ENCODE results near the gene ARL4D. TPM values are rescaled to one million over a fixed set of nuclear protein-coding genes. Genes with fewer than 3 reads are reported as not detected.
"Not testable (repeated sequence)": the region's sequence is repeated elsewhere in the genome, so short reads cannot be mapped to it uniquely, and the experiment has no call there.

ARL4D gene
- total RNA-seq, 4 donors from 2014 or later = 17.5 to 31.1 (median 21.9) TPM

GRCh38 chr17:43418441-43419374 lies 19.9 kb downstream of the ARL4D start:
- Histone ChIP-seq H3K4me1 (peaks cover 24 to 37% (median 34%) of the 10 kb centered on the region in 4 donors), H3K27me3 (no peaks in the 10 kb centered on the region), H3K9me3 (no peaks in the 10 kb centered on the region), H3K27ac (replicated peaks in 1 of 4) (peak overlapping the region; percentile 85 to 88 (median 88)), H3K4me3 (no peak overlapping the region), H3K36me3 (no peaks in the 10 kb centered on the region)
- WGBS = 52% methylated on average over 18 of the region's 18 CpGs
- no peak for DNase-seq (ENCODE audit: extremely low spot score)
- intact Hi-C loops (cut with DNase I) = no loop called here
- TF ChIP-seq POLR2AphosphoS5 (IDR thresholded peaks at IDR 0.05) (peak; percentile 80 to 92), CTCF (IDR thresholded peaks at IDR 0.05) (no peak)

- peak overlapping the region; percentile 85 to 88 (median 88) for H3K27ac ChIP-seq (replicated peaks in 1 of 4)
- H3K9me3 ChIP-seq; DNase-seq (ENCODE audit: extremely low spot score); H3K4me3 ChIP-seq; intact Hi-C loops (cut with DNase I); H3K36me3 ChIP-seq; H3K27me3 ChIP-seq: not testable (repeated sequence)
- WGBS = 93% methylated on average over 17 of the region's 17 CpGs
- peaks cover 24 to 37% (median 34%) of the 10 kb centered on the region in 4 donors for H3K4me1 ChIP-seq
These were observed 20.6 kb downstream of the ARL4D start for GRCh38 chr17:43419375-43419882.

GRCh38 chr17:43423777-43424455 lies 25.1 kb downstream of the ARL4D start:
- intact Hi-C loops (cut with DNase I) = no loop called here
- Histone ChIP-seq H3K4me1 (peaks cover 0 to 9% (median 8%) of the 10 kb centered on the region in 4 donors), H3K27me3 (no peaks in the 10 kb centered on the region), H3K9me3 (no peaks in the 10 kb centered on the region), H3K36me3 (no peaks in the 10 kb centered on the region), H3K27ac (replicated peaks in 1 of 4) (no peak overlapping the region), H3K4me3 (no peak overlapping the region)
- WGBS = 85% methylated on average over 6 of the region's 6 CpGs
- no peak for DNase-seq (ENCODE audit: extremely low spot score)
- no peak for TF ChIP-seq POLR2AphosphoS5 (IDR thresholded peaks at IDR 0.05)
- no peak for TF ChIP-seq CTCF (IDR thresholded peaks at IDR 0.05)
- no peak for TF ChIP-seq POLR2A (IDR thresholded peaks at IDR 0.05; ENCODE audit: low read depth)
- no peak for TF ChIP-seq EP300 (IDR thresholded peaks at IDR 0.05)

- Histone ChIP-seq H3K27ac (replicated peaks in 1 of 4) (no peak overlapping the region), H3K4me3 (no peak overlapping the region), H3K4me1 (peaks cover 6 to 17% (median 15%) of the 10 kb centered on the region in 4 donors), H3K27me3 (no peaks in the 10 kb centered on the region), H3K9me3 (no peaks in the 10 kb centered on the region), H3K36me3 (no peaks in the 10 kb centered on the region)
- TF ChIP-seq POLR2A (IDR thresholded peaks at IDR 0.05; ENCODE audit: low read depth) (no peak), POLR2AphosphoS5 (IDR thresholded peaks at IDR 0.05) (no peak), CTCF (IDR thresholded peaks at IDR 0.05) (no peak), EP300 (IDR thresholded peaks at IDR 0.05) (no peak)
- no peak for DNase-seq (ENCODE audit: extremely low spot score)
- 91% methylated on average over 9 of the region's 9 CpGs for WGBS
- intact Hi-C loops (cut with DNase I) = loop anchor here (5.0 kb wide), 1 partner anchor 35 kb away; no protein-coding TSS in a partner anchor
These were observed 28.7 kb downstream of the ARL4D start for GRCh38 chr17:43427362-43428043.
